ENCODE results near the gene BTG4.

- TF ChIP-seq CTCF (IDR thresholded peaks at IDR 0.05), result no peak
- no peak for TF ChIP-seq EP300 (IDR thresholded peaks at IDR 0.05)
Observed at GRCh38 chr11:111549869-111550203, 37.6 kb upstream of the BTG4 start.
